H1 (cell line): ENCODE results near the gene MYH6. TPM values are rescaled to one million over a fixed set of nuclear protein-coding genes. Genes with fewer than 3 reads are reported as not detected.

Experiments used
- CTCF ChIA-PET: fragments of 300-600 bp; sonication (Branson Sonifier 250); formaldehyde crosslinking; loops from one replicate; lab custom pipeline; 2021; ENCODE audit not compliant: partially characterized antibody; lab: Charles Lee
- POLR2A ChIA-PET: fragments of 300-600 bp; sonication (Branson Sonifier 250); formaldehyde crosslinking; loops from one replicate; lab custom pipeline; 2021; ENCODE audit warnings: inconsistent platforms; ENCODE audit not compliant: partially characterized antibody; lab: Charles Lee
- DNase-seq, 2 experiments: peaks; one replicate each; pipeline versions ENCODE4 v3.0.0 to v3.0.0-alpha.2; 2010 to 2022; ENCODE audit warnings: low spot score in 2 of 2, low read depth in 1 of 2, mixed read lengths in 1 of 2
- FAIRE-seq: peaks from 2 replicates; lab custom pipeline; 2011; peaks lifted over from hg19 to GRCh38; lab: Jason Lieb, UNC
- H2AFZ ChIP-seq: 2 replicates; pipeline ENCODE4 v1.8.1; 2012; ENCODE audit warnings: low read length, inconsistent platforms
- H2AK5ac ChIP-seq: 2 replicates; pipeline ENCODE4 v1.6.1; 2013; ENCODE audit warnings: low read depth, low read length
- H2BK120ac ChIP-seq: replicated peaks from 2 replicates; pipeline ENCODE3; 2013; ENCODE audit warnings: low read depth, low read length, inconsistent platforms
- H2BK12ac ChIP-seq: 2 replicates; pipeline ENCODE4 v1.6.1; 2013; ENCODE audit warnings: low read depth, low read length
- H2BK15ac ChIP-seq: 2 replicates; pipeline ENCODE4 v1.6.1; 2013; ENCODE audit warnings: low read length
- H2BK20ac ChIP-seq: 2 replicates; pipeline ENCODE4 v1.6.1; 2013; ENCODE audit warnings: low read length
- H2BK5ac ChIP-seq: 2 replicates; pipeline ENCODE4 v1.6.1; 2013; ENCODE audit warnings: low read depth, low read length
- H3K14ac ChIP-seq: 2 replicates; pipeline ENCODE4 v1.6.1; 2013; ENCODE audit warnings: inconsistent platforms; ENCODE audit not compliant: insufficient read length
- H3K18ac ChIP-seq: 2 replicates; pipeline ENCODE4 v1.6.1; 2013; ENCODE audit warnings: low read length; ENCODE audit errors: extremely low read depth
- H3K23ac ChIP-seq: 2 replicates; pipeline ENCODE4 v1.6.1; 2013; ENCODE audit warnings: inconsistent platforms; ENCODE audit not compliant: insufficient read length
- H3K23me2 ChIP-seq: 2 replicates; pipeline ENCODE4 v1.6.1; 2013; ENCODE audit warnings: low read depth, low read length
- H3K27ac ChIP-seq: 2 replicates; pipeline ENCODE4 v1.6.1; 2011; ENCODE audit warnings: low read depth, low read length, inconsistent platforms
- H3K27me3 ChIP-seq, 4 experiments: replicated peaks in 1 of 4; 1 replicate in 1 of 4; 2 replicates in 3 of 4; pipeline versions ENCODE4 v1.6.1 to v1.8.1; 2011 to 2013; ENCODE audit warnings: low read length in 3 of 4, mild to moderate bottlenecking in 3 of 4, inconsistent platforms in 2 of 4, mixed read lengths in 2 of 4, moderate library complexity in 1 of 4; ENCODE audit not compliant: control insufficient read depth in 3 of 4, insufficient read depth in 3 of 4; ENCODE audit errors: extremely low read depth in 1 of 4
- H3K36me3 ChIP-seq, 4 experiments: 2 replicates each; pipeline versions ENCODE4 v1.6.1 to v1.8.1; 2011 to 2013; ENCODE audit warnings: mild to moderate bottlenecking in 4 of 4, low read length in 3 of 4, moderate library complexity in 2 of 4, control low read depth in 1 of 4, inconsistent platforms in 1 of 4; ENCODE audit not compliant: insufficient read depth in 4 of 4, control insufficient read depth in 2 of 4
- H3K4ac ChIP-seq: replicated peaks from 2 replicates; pipeline ENCODE3; 2013; ENCODE audit warnings: low read length, low read depth, mixed read lengths, inconsistent platforms; ENCODE audit not compliant: insufficient read length
- H3K4me1 ChIP-seq, 4 experiments: replicated peaks in 1 of 4; 1 replicate in 1 of 4; 2 replicates in 3 of 4; pipeline versions ENCODE4 v1.6.1 to v1.8.1; 2011 to 2013; ENCODE audit warnings: low read length in 3 of 4, inconsistent platforms in 2 of 4, mixed read lengths in 1 of 4; ENCODE audit not compliant: insufficient read depth in 4 of 4, control insufficient read depth in 3 of 4
- H3K4me2 ChIP-seq, 2 experiments: 2 replicates each; pipeline versions ENCODE4 v1.6.1 to v1.8.1; 2011 to 2013; ENCODE audit warnings: low read depth in 2 of 2, low read length in 2 of 2, control low read depth in 1 of 2, inconsistent platforms in 1 of 2, mild to moderate bottlenecking in 1 of 2; ENCODE audit not compliant: insufficient read depth in 1 of 2
- H3K4me3 ChIP-seq, 4 experiments: fragments of 200-600, 300-600 bp in 1 of 4; sonication (generic), shearing (Covaris generic), sonication (Bioruptor Twin) in 1 of 4; 2 replicates each; pipeline versions ENCODE4 v1.5.1 to v1.8.1; 2011 to 2016; ENCODE audit warnings: low read length in 4 of 4, low read depth in 3 of 4, control low read depth in 2 of 4, inconsistent platforms in 2 of 4, mild to moderate bottlenecking in 2 of 4, mixed read lengths in 1 of 4, moderate library complexity in 1 of 4; ENCODE audit not compliant: insufficient read depth in 2 of 4; ENCODE audit errors: extremely low read depth in 1 of 4
- H3K56ac ChIP-seq: replicated peaks from 2 replicates; pipeline ENCODE3; 2013; ENCODE audit warnings: low read depth, mild to moderate bottlenecking, mixed read lengths, low read length, inconsistent platforms; ENCODE audit not compliant: insufficient read length
- H3K79me1 ChIP-seq: 2 replicates; pipeline ENCODE4 v1.6.1; 2013; ENCODE audit warnings: low read depth, low read length, control low read depth
- H3K79me2 ChIP-seq, 2 experiments: 2 replicates each; pipeline versions ENCODE4 v1.6.1 to v1.8.1; 2012 to 2013; ENCODE audit warnings: low read length in 2 of 2, mild to moderate bottlenecking in 2 of 2, inconsistent platforms in 1 of 2; ENCODE audit not compliant: insufficient read depth in 2 of 2, control insufficient read depth in 1 of 2
- H3K9ac ChIP-seq, 4 experiments: replicated peaks in 1 of 4; 1 replicate in 1 of 4; 2 replicates in 3 of 4; pipeline versions ENCODE4 v1.6.1 to v1.8.1; 2011 to 2013; ENCODE audit warnings: low read depth in 3 of 4, low read length in 3 of 4, control low read depth in 2 of 4, mild to moderate bottlenecking in 2 of 4, moderate library complexity in 2 of 4, inconsistent platforms in 1 of 4; ENCODE audit errors: extremely low read depth in 1 of 4
- H3K9me3 ChIP-seq, 2 experiments: 2 replicates each; pipeline versions ENCODE4 v1.6.1 to v1.8.1; 2012 to 2013; ENCODE audit warnings: mild to moderate bottlenecking in 2 of 2, moderate library complexity in 2 of 2, control low read depth in 1 of 2, inconsistent platforms in 1 of 2, low read depth in 1 of 2, low read length in 1 of 2, mixed read lengths in 1 of 2; ENCODE audit not compliant: insufficient read depth in 2 of 2
- H4K20me1 ChIP-seq, 2 experiments: replicated peaks in 1 of 2; 2 replicates each; pipeline versions ENCODE3 to v1.8.1; 2011 to 2013; ENCODE audit warnings: inconsistent platforms in 2 of 2, low read length in 2 of 2, mild to moderate bottlenecking in 1 of 2; ENCODE audit not compliant: insufficient read depth in 2 of 2, control insufficient read depth in 1 of 2
- H4K5ac ChIP-seq: 2 replicates; pipeline ENCODE4 v1.6.1; 2013; ENCODE audit warnings: low read length, low read depth, mixed read lengths, inconsistent platforms; ENCODE audit not compliant: insufficient read length
- H4K8ac ChIP-seq: 2 replicates; pipeline ENCODE4 v1.8.0; 2013; ENCODE audit warnings: mild to moderate bottlenecking, moderate library complexity, low read length, inconsistent platforms; ENCODE audit not compliant: insufficient read depth; ENCODE audit errors: extremely low read depth
- H4K91ac ChIP-seq: replicated peaks from 2 replicates; pipeline ENCODE3; 2013; ENCODE audit warnings: low read length, mixed read lengths, inconsistent platforms; ENCODE audit not compliant: insufficient read length
- BCL11A ChIP-seq, 2 experiments: IDR thresholded peaks; one replicate each; pipeline ENCODE4 v1.6.1; 2011; ENCODE audit warnings: low read depth in 2 of 2, low read length in 2 of 2, mild to moderate bottlenecking in 2 of 2
- BRCA1 ChIP-seq: IDR thresholded peaks from 2 replicates; pipeline ENCODE4 v1.6.1; 2012; ENCODE audit warnings: low read depth, low read length, improper control_type of control experiment
- E2F6 ChIP-seq: IDR thresholded peaks from 2 replicates; pipeline ENCODE4 v1.6.1; 2012; ENCODE audit warnings: inconsistent platforms
- KDM4A ChIP-seq: IDR thresholded peaks from one replicate; pipeline ENCODE4 v1.7.1; 2012; ENCODE audit warnings: low read depth, mild to moderate bottlenecking, moderate library complexity, low read length, inconsistent platforms; ENCODE audit not compliant: severe bottlenecking
- NRF1 ChIP-seq: IDR thresholded peaks from 2 replicates; pipeline ENCODE4 v1.6.1; 2011; ENCODE audit warnings: mild to moderate bottlenecking, low read depth, low read length, improper control_type of control experiment
- SAP30 ChIP-seq: fragments of 300-600 bp; sonication (generic); IDR thresholded peaks from 2 replicates; pipeline ENCODE4 v1.7.1; 2012; ENCODE audit warnings: low read length, moderate library complexity, mild to moderate bottlenecking, inconsistent platforms; ENCODE audit not compliant: insufficient read depth, insufficient replicate concordance
- TAF1 ChIP-seq: IDR thresholded peaks from 2 replicates; pipeline ENCODE4 v1.6.1; 2011; ENCODE audit warnings: mild to moderate bottlenecking, low read depth, low read length
- WGBS, 2 experiments: shearing (Covaris generic) in 1 of 2; methylation state at CpG; one replicate each; pipeline versions ENCODE4 v1.1.6 to v1.1.7; 2013 to 2015; ENCODE audit warnings: low lambda C conversion rate in 2 of 2, mixed read lengths in 2 of 2, inconsistent platforms in 1 of 2, low coverage in 1 of 2, missing lambda C conversion rate in 1 of 2; ENCODE audit not compliant: insufficient replicate concordance in 2 of 2, insufficient coverage in 1 of 2, insufficient read length in 1 of 2; ENCODE audit errors: extremely low coverage in 1 of 2, missing lambda C conversion rate in 1 of 2; 5-methylcytosine and 5-hydroxymethylcytosine counted together
- polyA plus RNA-seq, 7 experiments: library from polyadenylated mRNA; depleted of rRNA in 3 of 7; stranded (reverse) in 5 of 7; unstranded in 2 of 7; fragments of >200 nt in 5 of 7; fragments of 200-250 nt in 2 of 7; gene quantifications; 1 replicate in 5 of 7; 2 replicates in 1 of 7; 4 replicates in 1 of 7; pipeline versions ENCODE4 v1.2.1 to v1.2.3, GENCODE V29; 2011 to 2013; ENCODE audit warnings: missing spikeins in 2 of 7, mixed read lengths in 2 of 7
- total RNA-seq: library from RNA; stranded (reverse); fragmentation: NEBNext Ultra II Directional; extraction: Animal tissue kit (Norgen Biotek cat#: 25700); gene quantifications from 2 replicates; pipeline ENCODE4 v1.2.1, GENCODE V29; 2021

MYH6 gene
- total and polyA plus RNA-seq, 2 of the 8 experiments (the other 6 are each of a cell fraction or from before 2014, with no cell fraction given): 0.03 TPM; not detected in 1

GRCh38 chr14:23454445-23454856, 46.4 kb upstream of the MYH6 start:
- Histone ChIP-seq H3K27ac (no peak overlapping the region), H2BK5ac (no peak overlapping the region), H3K9ac (no peak overlapping the region), H2AFZ (no peak overlapping the region), H2BK12ac (no peak overlapping the region), H3K4ac (no peak overlapping the region), H4K8ac (no peak overlapping the region), H3K4me2 (no peak overlapping the region), H3K36me3 (no peaks in the 10 kb centered on the region), H4K5ac (no peak overlapping the region), H3K23ac (no peak overlapping the region), H3K27me3 (no peaks in the 10 kb centered on the region), H3K4me3 (no peak overlapping the region), H3K79me1 (no peaks in the 10 kb centered on the region), H3K4me1 (peaks cover 0 to 2% (median 0%) of the 10 kb centered on the region in 4 experiments; a peak in 1 of 7 replicates), H2BK20ac (no peak overlapping the region), H3K79me2 (no peaks in the 10 kb centered on the region), H4K20me1 (no peaks in the 10 kb centered on the region), H3K18ac (no peak overlapping the region), H4K91ac (no peak overlapping the region), H3K9me3 (no peaks in the 10 kb centered on the region; a peak in 1 of 4 replicates), H3K56ac (no peak overlapping the region), H2BK120ac (no peak overlapping the region), H3K23me2 (no peaks in the 10 kb centered on the region), H2BK15ac (no peak overlapping the region), H3K14ac (no peak overlapping the region), H2AK5ac (no peak overlapping the region; the same call in 1 of the 2 replicates)
- ChIA-PET POLR2A (interaction anchor here (0.9 kb wide), 1 partner anchor 14 kb away, joined by 4 read pairs; no protein-coding TSS in a partner anchor), CTCF (interaction anchor here (1.1 to 1.7 kb wide), 8 partner anchors 14 to 127 kb away, joined by 3 to 6 read pairs (median 4); partner anchors contain the start of gene MYH7)
- 87% methylated on average over 1 of the region's 1 CpG; no CpG with 5 or more reads in 1 of the 2 experiments for WGBS, 2 experiments
- TF ChIP-seq BCL11A (IDR thresholded peaks at IDR 0.05; ENCODE audit: low read depth in 2 of 2, low read length in 2 of 2) (no peak), KDM4A (no peak), NRF1 (no peak), BRCA1 (no peak), SAP30 (no peak), TAF1 (no peak), E2F6 (no peak)
- no peak for DNase-seq
- FAIRE-seq: no peak
